OCI-LY1 (cell line): ENCODE data around the gene LAMC1.

Experiments
- H2AFZ ChIP-seq: fragments of 200-600 bp; sonication (generic), shearing (Covaris generic); 2 replicates; pipeline ENCODE4 v1.6.0; 2014; ENCODE audit warnings: antibody characterized with exemption, mild to moderate bottlenecking, low read length
- H3F3A ChIP-seq: fragments of 200-600 bp; sonication (generic), shearing (Covaris generic); 2 replicates; pipeline ENCODE4 v1.6.0; 2014; ENCODE audit warnings: mild to moderate bottlenecking, antibody characterized with exemption, low read length, moderate library complexity; ENCODE audit not compliant: insufficient read depth
- H3K27ac ChIP-seq: fragments of 200-600 bp; sonication (generic); 2 replicates; pipeline ENCODE4 v1.5.1; 2014; ENCODE audit warnings: low read length, mixed run types, mild to moderate bottlenecking, low read depth; ENCODE audit not compliant: poor library complexity, severe bottlenecking
- H3K27me3 ChIP-seq: fragments of 200-600 bp; sonication (generic); 2 replicates; pipeline ENCODE4 v1.6.0; 2014; ENCODE audit warnings: antibody characterized with exemption, mild to moderate bottlenecking, low read length, moderate library complexity; ENCODE audit not compliant: insufficient read depth
- H3K36me3 ChIP-seq: fragments of 200-600 bp; sonication (generic); 2 replicates; pipeline ENCODE4 v1.6.1; 2014; ENCODE audit warnings: mild to moderate bottlenecking, antibody characterized with exemption, low read length, moderate library complexity, mixed read lengths; ENCODE audit not compliant: insufficient read depth
- H3K4me1 ChIP-seq: fragments of 200-600 bp; sonication (generic); 2 replicates; pipeline ENCODE4 v1.5.1; 2014; ENCODE audit warnings: mild to moderate bottlenecking, low read length, moderate library complexity; ENCODE audit not compliant: insufficient read depth, severe bottlenecking
- H3K4me2 ChIP-seq: fragments of 200-600 bp; sonication (generic), shearing (Covaris generic); 2 replicates; pipeline ENCODE4 v1.6.1; 2014; ENCODE audit warnings: low read length
- H3K4me3 ChIP-seq: fragments of 200-600 bp; sonication (generic); 2 replicates; pipeline ENCODE4 v1.5.1; 2014; ENCODE audit warnings: low read length, low read depth, mild to moderate bottlenecking, mixed read lengths; ENCODE audit not compliant: poor library complexity, severe bottlenecking
- H3K79me2 ChIP-seq: fragments of 200-600 bp; shearing (Covaris generic); 2 replicates; pipeline ENCODE4 v1.6.1; 2016; ENCODE audit warnings: mixed run types, low read length, mixed read lengths; ENCODE audit not compliant: insufficient read depth
- H3K9ac ChIP-seq: fragments of 200-600 bp; sonication (generic), shearing (Covaris generic); 2 replicates; pipeline ENCODE4 v1.6.1; 2014; ENCODE audit warnings: mild to moderate bottlenecking, low read length, mixed read lengths
- H3K9me2 ChIP-seq: fragments of 200-600 bp; sonication (generic), shearing (Covaris generic); 2 replicates; pipeline ENCODE4 v1.6.1; 2014; ENCODE audit warnings: low read depth, mild to moderate bottlenecking, low read length, mixed read lengths
- H3K9me3 ChIP-seq: fragments of 200-600 bp; shearing (Covaris generic); 2 replicates; pipeline ENCODE4 v1.6.1; 2014; ENCODE audit warnings: low read length, mixed read lengths
- H4K20me1 ChIP-seq: fragments of 200-600 bp; sonication (generic), shearing (Covaris generic); 2 replicates; pipeline ENCODE4 v1.6.0; 2016; ENCODE audit warnings: mild to moderate bottlenecking, low read length; ENCODE audit not compliant: insufficient read depth
- EZH2 ChIP-seq: fragments of 200-600 bp; sonication (generic), shearing (Covaris generic); IDR thresholded peaks from 2 replicates; pipeline ENCODE4 v1.8.0; 2017; ENCODE audit warnings: borderline replicate concordance, mixed run types, mild to moderate bottlenecking, antibody characterized with exemption, low read length, moderate library complexity, mixed read lengths
- TF ChIP-seq, protein P1 (sequence below): fragments of 200-600 bp; sonication (generic), shearing (Covaris generic); IDR thresholded peaks from 2 replicates; pipeline ENCODE4 v1.5.1; 2017; ENCODE audit warnings: mild to moderate bottlenecking, antibody characterized with exemption, low read length, moderate library complexity, mixed read lengths

LAMC1 gene

DNA sequence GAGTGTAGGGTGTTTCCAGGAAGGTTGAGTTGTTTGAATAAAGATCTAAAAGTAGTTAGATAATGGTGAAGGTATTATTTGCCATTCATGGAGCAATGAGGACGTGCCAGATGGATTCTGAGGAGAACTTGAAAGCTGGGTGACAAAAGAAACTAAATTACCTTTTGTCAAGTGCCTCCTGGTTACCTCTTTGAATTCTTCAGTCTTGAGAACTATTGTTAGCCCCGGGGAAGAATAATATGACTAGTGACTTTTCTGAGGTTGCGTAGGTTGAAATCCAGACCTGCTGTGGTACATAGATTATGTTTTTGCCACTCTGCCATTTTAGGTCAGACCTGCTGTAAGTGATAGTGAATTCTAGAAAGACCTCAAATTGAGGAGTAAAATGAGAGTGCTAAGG lies 11.5 kb downstream of the LAMC1 start:
- H3K79me2 ChIP-seq, result peaks cover 15% of the 10 kb centered on the region
- no peaks in the 10 kb centered on the region for H4K20me1 ChIP-seq
- H2AFZ ChIP-seq, result no peak overlapping the region
- no peak overlapping the region for H3K4me3 ChIP-seq
- no peak for TF ChIP-seq EZH2
- TF ChIP-seq, protein P1, sequence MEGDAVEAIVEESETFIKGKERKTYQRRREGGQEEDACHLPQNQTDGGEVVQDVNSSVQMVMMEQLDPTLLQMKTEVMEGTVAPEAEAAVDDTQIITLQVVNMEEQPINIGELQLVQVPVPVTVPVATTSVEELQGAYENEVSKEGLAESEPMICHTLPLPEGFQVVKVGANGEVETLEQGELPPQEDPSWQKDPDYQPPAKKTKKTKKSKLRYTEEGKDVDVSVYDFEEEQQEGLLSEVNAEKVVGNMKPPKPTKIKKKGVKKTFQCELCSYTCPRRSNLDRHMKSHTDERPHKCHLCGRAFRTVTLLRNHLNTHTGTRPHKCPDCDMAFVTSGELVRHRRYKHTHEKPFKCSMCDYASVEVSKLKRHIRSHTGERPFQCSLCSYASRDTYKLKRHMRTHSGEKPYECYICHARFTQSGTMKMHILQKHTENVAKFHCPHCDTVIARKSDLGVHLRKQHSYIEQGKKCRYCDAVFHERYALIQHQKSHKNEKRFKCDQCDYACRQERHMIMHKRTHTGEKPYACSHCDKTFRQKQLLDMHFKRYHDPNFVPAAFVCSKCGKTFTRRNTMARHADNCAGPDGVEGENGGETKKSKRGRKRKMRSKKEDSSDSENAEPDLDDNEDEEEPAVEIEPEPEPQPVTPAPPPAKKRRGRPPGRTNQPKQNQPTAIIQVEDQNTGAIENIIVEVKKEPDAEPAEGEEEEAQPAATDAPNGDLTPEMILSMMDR, result no peak
- H3K4me1 ChIP-seq, result peaks cover 39% of the 10 kb centered on the region
- peaks cover 14% of the 10 kb centered on the region for H3K36me3 ChIP-seq
- H3K27ac ChIP-seq, result no peak overlapping the region
- no peak overlapping the region for H3K9ac ChIP-seq
- no peaks in the 10 kb centered on the region for H3K27me3 ChIP-seq
- no peaks in the 10 kb centered on the region for H3K9me2 ChIP-seq
- no peaks in the 10 kb centered on the region for H3K9me3 ChIP-seq
- H3K4me2 ChIP-seq, result no peak overlapping the region
- no peaks in the 10 kb centered on the region for H3F3A ChIP-seq

DNA sequence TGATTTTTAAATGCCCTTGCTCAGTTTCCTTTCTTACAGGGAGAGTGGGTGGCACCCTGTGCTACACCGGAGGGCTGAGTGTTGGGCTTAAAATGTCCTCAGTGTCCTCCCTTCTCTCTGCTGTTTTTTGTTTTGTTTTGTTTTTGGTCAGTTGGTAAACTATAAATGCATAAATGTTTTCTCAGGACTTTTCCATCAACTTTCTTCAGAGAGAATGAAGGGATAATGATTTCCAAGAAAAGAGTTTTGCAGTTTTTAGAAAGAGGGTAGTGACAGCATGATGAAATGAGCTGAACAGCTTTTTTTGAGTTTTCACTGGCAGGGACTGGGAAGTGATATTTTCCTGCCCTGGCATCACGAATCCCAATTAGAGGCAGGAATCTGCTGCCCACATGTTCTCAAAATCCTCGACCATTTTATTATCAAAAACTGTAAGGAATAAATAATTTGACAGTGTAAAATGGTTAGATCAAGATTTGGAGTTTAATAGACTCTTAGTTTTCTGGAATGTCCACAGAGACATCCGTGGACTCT lies 15.2 kb downstream of the LAMC1 start:
- Histone ChIP-seq H4K20me1 (no peaks in the 10 kb centered on the region), H3K36me3 (peaks cover 3% of the 10 kb centered on the region; the same call in 1 of the 2 replicates), H3K27ac (no peak overlapping the region), H2AFZ (no peak overlapping the region), H3K4me3 (no peak overlapping the region), H3K9me3 (no peaks in the 10 kb centered on the region), H3K9ac (no peak overlapping the region), H3K9me2 (no peaks in the 10 kb centered on the region), H3K27me3 (no peaks in the 10 kb centered on the region), H3K4me1 (peaks cover 45% of the 10 kb centered on the region), H3K4me2 (no peak overlapping the region), H3K79me2 (peaks cover 11% of the 10 kb centered on the region), H3F3A (no peaks in the 10 kb centered on the region)
- TF ChIP-seq EZH2, result no peak

DNA sequence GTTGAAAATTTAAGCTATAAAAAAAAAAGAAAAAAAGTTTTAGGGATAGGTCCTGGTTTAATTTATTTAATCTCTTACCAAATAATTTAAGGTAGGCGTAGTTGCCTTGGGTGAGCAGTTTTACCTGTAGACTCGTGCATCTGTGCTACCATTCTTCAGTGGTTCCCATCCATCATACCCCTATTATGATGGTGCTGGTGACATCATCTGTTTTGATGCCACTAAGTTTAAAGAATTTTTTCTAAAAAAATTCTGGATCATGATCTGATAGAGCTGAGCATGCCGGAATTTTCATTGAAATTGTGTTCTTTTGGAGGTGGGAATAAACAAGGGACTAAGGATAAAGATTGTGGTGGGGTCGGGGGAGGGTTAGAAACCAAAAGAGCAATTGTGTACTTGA lies 15.7 kb downstream of the LAMC1 start:
- no peak overlapping the region for H3K4me2 ChIP-seq
- no peaks in the 10 kb centered on the region for H3F3A ChIP-seq
- TF ChIP-seq, protein P1, result no peak
- TF ChIP-seq EZH2, result no peak
- no peaks in the 10 kb centered on the region for H3K36me3 ChIP-seq
- H2AFZ ChIP-seq, result no peak overlapping the region
- no peak overlapping the region for H3K4me3 ChIP-seq
- peaks cover 47% of the 10 kb centered on the region for H3K4me1 ChIP-seq
- no peaks in the 10 kb centered on the region for H3K9me2 ChIP-seq
- no peak overlapping the region for H3K27ac ChIP-seq
- no peaks in the 10 kb centered on the region for H3K9me3 ChIP-seq
- H3K9ac ChIP-seq, result no peak overlapping the region
- no peaks in the 10 kb centered on the region for H3K27me3 ChIP-seq
- no peaks in the 10 kb centered on the region for H4K20me1 ChIP-seq
- H3K79me2 ChIP-seq, result peaks cover 17% of the 10 kb centered on the region

DNA sequence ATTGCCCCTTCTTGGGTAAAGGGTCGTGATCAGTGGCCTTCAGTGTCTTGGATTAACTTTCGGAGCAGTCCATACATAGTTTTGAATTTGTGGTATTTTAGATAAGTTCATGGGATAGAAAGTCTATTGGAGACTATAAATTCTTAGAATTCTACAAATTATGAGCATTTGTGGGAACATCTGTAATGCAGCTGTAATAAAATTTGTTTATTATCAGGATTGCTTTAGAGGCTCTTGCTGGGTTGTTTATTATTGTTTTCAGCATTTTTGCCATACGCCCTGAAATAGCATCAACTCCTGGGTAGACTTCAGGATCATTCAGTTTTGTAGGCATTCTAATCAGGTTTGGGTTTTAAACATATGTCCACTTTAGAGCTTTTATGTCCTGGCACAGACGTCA lies 16.1 kb downstream of the LAMC1 start:
- no peak for TF ChIP-seq EZH2
- TF ChIP-seq, protein P1, result no peak
- Histone ChIP-seq H3K4me1 (peaks cover 51% of the 10 kb centered on the region), H3K4me3 (no peak overlapping the region), H3K4me2 (peak overlapping the region; percentile 20; the same call in 1 of the 2 replicates), H3K27me3 (no peaks in the 10 kb centered on the region), H3K9me3 (no peaks in the 10 kb centered on the region), H3K27ac (no peak overlapping the region), H3K9me2 (no peaks in the 10 kb centered on the region), H3K36me3 (no peaks in the 10 kb centered on the region), H3K9ac (no peak overlapping the region), H2AFZ (no peak overlapping the region), H3F3A (no peaks in the 10 kb centered on the region), H3K79me2 (peaks cover 21% of the 10 kb centered on the region), H4K20me1 (no peaks in the 10 kb centered on the region)
